SK-N-SH treated with all-trans-retinoic acid at 6 μM for 48 hours (cell line): Measurements from ENCODE around the gene SLC15A1.

ENCODE experiments used
- ARNTL ChIP-seq: fragments of 450-650 bp; formaldehyde crosslinking; IDR thresholded peaks from 2 replicates; pipeline ENCODE4 v1.5.0; 2020; ENCODE audit warnings: low read depth, mild to moderate bottlenecking, moderate library complexity, borderline replicate concordance
- BACH2 ChIP-seq: fragments of 250-450 bp; sonication (Bioruptor Pico); IDR thresholded peaks from 2 replicates; pipeline ENCODE4 v1.9.0; 2021; ENCODE audit warnings: mild to moderate bottlenecking, borderline replicate concordance
- ESRRG ChIP-seq: fragments of 250-450 bp; sonication (Bioruptor Pico); IDR thresholded peaks from 2 replicates; pipeline ENCODE4 v1.6.1; 2021; ENCODE audit warnings: mild to moderate bottlenecking
- ISL1 ChIP-seq: fragments of 250-450 bp; sonication (Bioruptor Pico); IDR thresholded peaks from 2 replicates; pipeline ENCODE4 v2.1.2; 2022; ENCODE audit warnings: mild to moderate bottlenecking, moderate library complexity
- PATZ1 ChIP-seq: fragments of 250-450 bp; sonication (Bioruptor Pico); IDR thresholded peaks from 2 replicates; pipeline ENCODE4 v1.8.0; 2020; ENCODE audit warnings: mild to moderate bottlenecking, moderate library complexity, borderline replicate concordance
- POU6F1 ChIP-seq: fragments of 250-450 bp; sonication (Bioruptor Pico); IDR thresholded peaks from 2 replicates; pipeline ENCODE4 v1.8.0; 2021; ENCODE audit warnings: low read depth, mild to moderate bottlenecking, moderate library complexity, borderline replicate concordance
- RARB ChIP-seq: fragments of 250-450 bp; sonication (Bioruptor Pico); IDR thresholded peaks from 2 replicates; pipeline ENCODE4 v1.8.0; 2021; ENCODE audit warnings: mild to moderate bottlenecking, moderate library complexity
- TSHZ2 ChIP-seq: fragments of 250-450 bp; sonication (Bioruptor Pico); IDR thresholded peaks from 2 replicates; pipeline ENCODE4 v1.5.0; 2020; ENCODE audit warnings: mild to moderate bottlenecking, moderate library complexity
- ZFP3 ChIP-seq: fragments of 250-450 bp; sonication (Bioruptor Pico); IDR thresholded peaks from 2 replicates; pipeline ENCODE4 v1.5.0; 2020; ENCODE audit warnings: mild to moderate bottlenecking, moderate library complexity
- ZFP30 ChIP-seq: fragments of 450-650 bp; formaldehyde crosslinking; IDR thresholded peaks from 2 replicates; pipeline ENCODE4 v1.5.0; 2022; ENCODE audit warnings: mild to moderate bottlenecking, moderate library complexity
- ZNF565 ChIP-seq: fragments of 450-650 bp; formaldehyde crosslinking; conservative IDR thresholded peaks from 2 replicates; pipeline ENCODE4 v1.5.0; 2020; ENCODE audit warnings: low read depth, mild to moderate bottlenecking, moderate library complexity

- TF ChIP-seq ESRRG (CRISPR knock-in tag): no peak
- no peak for TF ChIP-seq PATZ1 (CRISPR knock-in tag)
- TF ChIP-seq ZFP3 (CRISPR knock-in tag): no peak
- TF ChIP-seq ZNF565 (CRISPR knock-in tag): no peak
- no peak for TF ChIP-seq ARNTL (CRISPR knock-in tag)
- TF ChIP-seq BACH2 (CRISPR knock-in tag): no peak
- TF ChIP-seq ZFP30 (CRISPR knock-in tag): no peak
- TF ChIP-seq POU6F1 (CRISPR knock-in tag): no peak
- no peak for TF ChIP-seq RARB (CRISPR knock-in tag)
- TF ChIP-seq ISL1 (CRISPR knock-in tag): no peak
- TF ChIP-seq TSHZ2: no peak
Measured at GRCh38 chr13:98675066-98675465, 77.4 kb downstream of the SLC15A1 start.
